ENCODE data around the gene RXYLT1. TPM values are rescaled to one million over a fixed set of nuclear protein-coding genes. Genes with fewer than 3 reads are reported as not detected.

The RXYLT1 gene
- total RNA-seq, 2 experiments from 2014 or later: 15.7 to 23.3 TPM

- Histone ChIP-seq H3K79me2 (ENCODE audit: insufficient read depth, low read depth, low read length) (no peaks in the 10 kb centered on the region; the same call in 1 of the 2 replicates), H3K9me2 (ENCODE audit: insufficient read depth, low read length) (no peaks in the 10 kb centered on the region), H3K27ac (ENCODE audit: low read depth, low read length, poor library complexity, severe bottlenecking) (no peak overlapping the region), H3K9me3 (ENCODE audit: low read length) (no peaks in the 10 kb centered on the region), H2AFZ (ENCODE audit: low read length) (no peak overlapping the region), H3K36me3 (ENCODE audit: insufficient read depth, low read length) (no peaks in the 10 kb centered on the region), H3K4me2 (ENCODE audit: low read length) (no peak overlapping the region), H3K4me1 (ENCODE audit: insufficient read depth, low read length, poor library complexity, severe bottlenecking) (no peaks in the 10 kb centered on the region), H3K4me3 (ENCODE audit: low read depth, low read length, poor library complexity, severe bottlenecking) (no peak overlapping the region), H4K20me1 (ENCODE audit: insufficient read depth, low read length) (no peaks in the 10 kb centered on the region)
- intact Hi-C loops (cut with micrococcal nuclease; ENCODE audit: unreplicated experiment): loop anchor here (10.0 kb wide), 1 partner anchor 106 kb away; no protein-coding TSS in a partner anchor
- ChIA-PET POLR2A (no interaction called here), CTCF (ENCODE audit: unreplicated experiment) (no interaction called here)
- DNase-seq (ENCODE audit: low spot score): no peak
- no TSS peak for BruUV-seq (replicated peaks)
- TF ChIP-seq EZH2phosphoT487 (IDR thresholded peaks at IDR 0.05; ENCODE audit: borderline replicate concordance, low read depth, low read length): no peak
- TF ChIP-seq CTCF (conservative IDR thresholded peaks at IDR 0.05; ENCODE audit: low read length): no peak
Measured at GRCh38 chr12:63849106-63849620, 69.5 kb downstream of the RXYLT1 start.

- H4K20me1 ChIP-seq (ENCODE audit: insufficient read depth, low read length): no peaks in the 10 kb centered on the region
- intact Hi-C loops (cut with micrococcal nuclease; ENCODE audit: unreplicated experiment): loop anchor here (10.0 kb wide), 1 partner anchor 105 kb away; no protein-coding TSS in a partner anchor
- H3K27ac ChIP-seq (ENCODE audit: low read depth, low read length, poor library complexity, severe bottlenecking): no peak overlapping the region
- no peaks in the 10 kb centered on the region for H3K9me3 ChIP-seq (ENCODE audit: low read length)
- H2AFZ ChIP-seq (ENCODE audit: low read length): no peak overlapping the region
- H3K36me3 ChIP-seq (ENCODE audit: insufficient read depth, low read length): no peaks in the 10 kb centered on the region
- TF ChIP-seq EZH2phosphoT487 (IDR thresholded peaks at IDR 0.05; ENCODE audit: borderline replicate concordance, low read depth, low read length): no peak
- no peak overlapping the region for H3K4me2 ChIP-seq (ENCODE audit: low read length)
- H3K79me2 ChIP-seq (ENCODE audit: insufficient read depth, low read depth, low read length): no peaks in the 10 kb centered on the region; the same call in 1 of the 2 replicates
- CTCF ChIA-PET (ENCODE audit: unreplicated experiment): no interaction called here
- H3K4me1 ChIP-seq (ENCODE audit: insufficient read depth, low read length, poor library complexity, severe bottlenecking): no peaks in the 10 kb centered on the region
- BruUV-seq (replicated peaks): no TSS peak
- DNase-seq (ENCODE audit: low spot score): no peak
- no peak overlapping the region for H3K4me3 ChIP-seq (ENCODE audit: low read depth, low read length, poor library complexity, severe bottlenecking)
- POLR2A ChIA-PET: no interaction called here
- no peaks in the 10 kb centered on the region for H3K9me2 ChIP-seq (ENCODE audit: insufficient read depth, low read length)
Measured at GRCh38 chr12:63849641-63850040, 69.9 kb downstream of the RXYLT1 start.

GRCh38 chr12:63853978-63854377 lies 74.3 kb downstream of the RXYLT1 start:
- intact Hi-C loops (cut with micrococcal nuclease; ENCODE audit: unreplicated experiment): no loop called here

More at GRCh38 chr12:63853978-63854377, 74.3 kb downstream of the RXYLT1 start:
- Histone ChIP-seq H2AFZ (ENCODE audit: low read length) (no peak overlapping the region), H3K9me3 (ENCODE audit: low read length) (no peaks in the 10 kb centered on the region), H3K4me3 (ENCODE audit: low read depth, low read length, poor library complexity, severe bottlenecking) (no peak overlapping the region), H3K4me1 (ENCODE audit: insufficient read depth, low read length, poor library complexity, severe bottlenecking) (no peaks in the 10 kb centered on the region), H3K36me3 (ENCODE audit: insufficient read depth, low read length) (no peaks in the 10 kb centered on the region), H3K79me2 (ENCODE audit: insufficient read depth, low read depth, low read length) (no peaks in the 10 kb centered on the region; the same call in 1 of the 2 replicates), H3K27ac (ENCODE audit: low read depth, low read length, poor library complexity, severe bottlenecking) (no peak overlapping the region), H4K20me1 (ENCODE audit: insufficient read depth, low read length) (no peaks in the 10 kb centered on the region), H3K4me2 (ENCODE audit: low read length) (no peak overlapping the region), H3K9me2 (ENCODE audit: insufficient read depth, low read length) (no peaks in the 10 kb centered on the region)
- no TSS peak for BruUV-seq (replicated peaks)
- no peak for DNase-seq (ENCODE audit: low spot score)
- ChIA-PET POLR2A (interaction anchor here (0.6 to 1.1 kb wide), 2 partner anchors 12 to 928 kb away, joined by 4 read pairs; no protein-coding TSS in a partner anchor), CTCF (ENCODE audit: unreplicated experiment) (no interaction called here)
- TF ChIP-seq CTCF (conservative IDR thresholded peaks at IDR 0.05; ENCODE audit: low read length) (no peak), EZH2phosphoT487 (IDR thresholded peaks at IDR 0.05; ENCODE audit: borderline replicate concordance, low read depth, low read length) (no peak)

All from OCI-LY7 (cell line).